Activated CD4-positive, alpha-beta memory T cell treated with anti-CD3 and anti-CD28 coated beads for 36 hours (primary cell): Measurements from ENCODE around the gene ISG20L2. TPM values are rescaled to one million over a fixed set of nuclear protein-coding genes. Genes with fewer than 3 reads are reported as not detected.
A peak's percentile ranks its signal among the peaks of the same experiment; 100 is the strongest.

Source experiments
- CTCF ChIA-PET: fragments of 350-600 bp; sonication (Branson Sonifier 250); formaldehyde crosslinking; loops from one replicate; lab custom pipeline; 2021; ENCODE audit warnings: antibody characterized with exemption, inconsistent platforms; lab: Charles Lee
- POLR2A ChIA-PET: fragments of 350-600 bp; sonication (Branson Sonifier 250); formaldehyde crosslinking; loops from one replicate; lab custom pipeline; 2021; ENCODE audit warnings: antibody characterized with exemption; lab: Charles Lee
- DNase-seq: peaks from one replicate; pipeline ENCODE4 v3.0.0-alpha.2; 2020
- H3K27ac Mint-ChIP-seq: one replicate; pipeline ENCODE4 v1.8.0; 2021; ENCODE audit warnings: mixed read lengths
- H3K27me3 Mint-ChIP-seq: one replicate; pipeline ENCODE4 v1.8.0; 2021; ENCODE audit warnings: mixed read lengths
- H3K36me3 Mint-ChIP-seq: one replicate; pipeline ENCODE4 v1.8.0; 2021; ENCODE audit warnings: mixed read lengths
- H3K4me1 Mint-ChIP-seq: one replicate; pipeline ENCODE4 v1.8.0; 2021; ENCODE audit warnings: low read depth, mixed read lengths
- H3K4me3 Mint-ChIP-seq: one replicate; pipeline ENCODE4 v1.8.0; 2021; ENCODE audit warnings: mild to moderate bottlenecking, mixed read lengths
- H3K9me3 Mint-ChIP-seq: one replicate; pipeline ENCODE4 v1.8.0; 2021; ENCODE audit warnings: mixed read lengths
- intact Hi-C: fragments of 100-400 bp; cut with micrococcal nuclease; formaldehyde crosslinking; loops from one replicate; pipeline ENCODE4 v1.15.1; 2023
- total RNA-seq, 2 experiments: library from RNA; stranded (reverse); gene quantifications; one replicate each; pipeline ENCODE4 v1.2.3, GENCODE V29; 2021

Gene ISG20L2
- total RNA-seq, 2 experiments from 2014 or later, result 35.6 to 36.8 TPM

DNA sequence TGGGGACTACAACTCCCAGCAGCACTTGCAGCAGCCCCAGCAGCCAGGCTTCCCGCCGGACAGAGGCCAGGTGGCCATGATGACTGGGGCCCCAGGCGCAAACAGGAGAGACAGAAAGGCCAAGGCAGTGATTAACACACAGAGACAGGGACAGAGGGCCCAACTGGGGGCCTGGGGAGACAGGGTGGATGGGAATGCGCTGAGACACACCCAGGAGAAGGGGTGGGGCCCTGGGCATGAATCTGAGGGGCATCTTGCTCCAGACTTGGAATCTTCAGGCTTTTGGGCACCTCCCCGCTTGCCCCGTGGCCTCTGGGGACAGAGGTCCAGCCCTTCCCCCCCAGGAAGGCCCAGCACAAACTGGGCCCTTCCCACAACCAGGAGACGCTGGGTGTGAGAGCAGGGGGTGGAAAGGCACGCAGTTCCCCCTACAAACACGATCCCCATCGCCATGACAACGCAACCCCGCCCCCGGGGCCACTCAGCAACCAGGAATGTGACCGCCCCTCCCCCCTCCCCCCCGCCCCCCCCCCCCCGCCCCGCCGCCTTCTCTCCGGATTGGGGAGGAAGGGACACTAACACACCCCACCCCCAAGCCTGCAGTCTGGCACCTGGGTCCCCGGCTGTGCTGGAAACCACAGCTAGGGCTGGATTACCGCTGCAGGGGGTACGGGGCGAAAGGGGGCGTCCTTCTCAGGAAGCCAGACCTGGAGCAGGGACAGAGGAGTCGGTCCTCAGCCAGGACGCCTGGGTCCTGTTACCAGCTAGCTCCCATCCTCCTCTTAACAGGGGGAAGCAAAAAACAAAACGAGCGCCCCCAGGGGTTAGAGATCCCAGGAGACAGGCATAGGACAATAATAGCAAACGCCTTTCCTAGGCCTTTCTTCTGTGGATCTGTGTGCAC, 18.4 kb upstream of the ISG20L2 start:
- Mint-ChIP-seq H3K27ac (peak overlapping the region; percentile 94), H3K4me3 (peak overlapping the region; percentile 93), H3K9me3 (no peaks in the 10 kb centered on the region), H3K4me1 (peaks cover 63% of the 10 kb centered on the region), H3K27me3 (no peaks in the 10 kb centered on the region), H3K36me3 (peaks cover 66% of the 10 kb centered on the region)
- ChIA-PET POLR2A (interaction anchor here (0.7 to 1.0 kb wide), 2 partner anchors 19 to 242 kb away, joined by 3 to 6 read pairs; partner anchors contain the start of genes ISG20L2 and METTL25B), CTCF (interaction anchor here (1.1 to 2.3 kb wide), 3 partner anchors 21 to 113 kb away, joined by 3 to 17 read pairs (median 16); no protein-coding TSS in a partner anchor)
- peak; percentile 76 for DNase-seq
- intact Hi-C loops, result no loop called here

DNA sequence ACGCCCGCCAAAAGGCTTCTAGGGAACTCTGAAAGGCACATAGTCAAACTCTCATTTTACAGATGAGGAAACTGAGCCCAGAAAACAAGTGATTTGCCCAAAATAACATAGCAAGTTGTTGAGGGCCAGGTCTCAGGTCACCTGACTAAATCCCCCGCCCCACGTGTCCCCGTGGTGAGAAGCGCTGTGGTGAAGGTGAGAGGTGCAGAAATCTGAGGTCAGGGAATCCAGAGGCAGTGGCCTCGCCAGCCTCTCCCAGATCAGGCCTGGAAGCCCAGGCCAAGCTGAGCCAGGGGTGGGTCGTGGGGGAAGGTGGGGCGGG, 17.8 kb upstream of the ISG20L2 start:
- peak overlapping the region; percentile 30 for H3K4me3 Mint-ChIP-seq
- DNase-seq, result no peak
- no peaks in the 10 kb centered on the region for H3K9me3 Mint-ChIP-seq
- CTCF ChIA-PET, result interaction anchor here (1.1 to 2.3 kb wide), 2 partner anchors 20 to 113 kb away, joined by 3 to 16 read pairs; no protein-coding TSS in a partner anchor
- intact Hi-C loops, result no loop called here
- H3K27ac Mint-ChIP-seq, result peak overlapping the region; percentile 94
- H3K4me1 Mint-ChIP-seq, result peaks cover 68% of the 10 kb centered on the region
- H3K27me3 Mint-ChIP-seq, result no peaks in the 10 kb centered on the region
- POLR2A ChIA-PET, result no interaction called here
- H3K36me3 Mint-ChIP-seq, result peaks cover 70% of the 10 kb centered on the region

DNA sequence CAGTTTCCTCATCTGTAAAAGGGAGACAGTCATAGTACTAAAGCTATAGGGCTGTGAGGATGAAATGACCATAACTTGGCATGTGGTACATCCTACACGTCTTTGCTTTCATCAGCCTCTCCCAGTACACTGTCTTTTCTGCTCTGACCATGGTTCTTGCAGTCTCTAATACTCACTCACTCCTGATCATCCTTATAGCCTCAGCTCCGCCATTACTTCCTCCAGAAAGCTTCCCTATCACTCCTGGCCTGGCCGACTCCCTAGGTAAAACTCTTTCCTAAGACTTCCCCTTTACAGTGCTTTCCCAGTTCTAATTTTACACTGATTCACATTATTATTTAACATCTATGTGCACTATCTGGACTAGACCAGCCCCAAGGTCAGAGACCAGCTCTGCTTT, 17.3 kb upstream of the ISG20L2 start:
- CTCF ChIA-PET, result interaction anchor here (1.1 to 2.3 kb wide), 2 partner anchors 20 to 114 kb away, joined by 3 to 16 read pairs; no protein-coding TSS in a partner anchor

DNA sequence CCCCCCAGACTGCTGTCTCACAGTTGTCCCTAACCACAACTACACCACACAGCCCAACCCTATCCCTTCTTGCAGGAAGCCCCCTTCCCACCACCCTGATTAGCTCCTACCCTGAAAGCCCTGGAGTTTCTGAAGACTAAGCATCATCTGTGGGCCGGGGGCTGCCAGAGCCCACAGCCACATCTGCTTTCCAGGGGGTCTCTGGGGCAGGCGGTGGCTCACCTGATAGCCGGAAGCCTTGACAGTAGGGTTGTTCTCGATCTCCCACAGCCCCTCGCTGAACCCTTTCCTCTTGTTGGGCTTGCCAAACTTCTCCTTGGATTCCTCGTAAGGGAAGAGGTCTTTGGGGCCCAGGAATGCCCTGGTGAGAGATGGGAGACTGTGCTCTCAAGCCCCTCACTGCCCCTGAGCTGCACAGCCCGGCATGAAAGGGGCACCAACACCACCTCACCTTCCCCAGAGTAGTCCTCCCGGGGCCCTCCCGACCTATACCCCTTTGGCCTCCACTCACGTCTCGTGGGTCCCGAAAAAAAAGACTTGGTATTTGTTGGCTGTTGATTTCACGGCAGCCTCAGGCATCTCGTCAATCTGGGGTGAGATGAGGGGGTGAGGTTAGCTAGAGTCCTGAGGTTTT, 16.3 kb upstream of the ISG20L2 start:
- ChIA-PET CTCF (interaction anchor here (2.3 kb wide), 1 partner anchor 19 kb away, joined by 16 read pairs; no protein-coding TSS in a partner anchor), POLR2A (no interaction called here)
- H3K9me3 Mint-ChIP-seq, result no peaks in the 10 kb centered on the region
- peak overlapping the region; percentile 94 for H3K27ac Mint-ChIP-seq
- no peaks in the 10 kb centered on the region for H3K27me3 Mint-ChIP-seq
- H3K36me3 Mint-ChIP-seq, result peaks cover 69% of the 10 kb centered on the region
- intact Hi-C loops, result loop anchor here (5.0 kb wide), 3 partner anchors 72 to 888 kb away; partner anchors contain the start of genes GON4L, SH2D2A, SMG5 and SYT11
- no peak for DNase-seq
- no peak overlapping the region for H3K4me3 Mint-ChIP-seq
- H3K4me1 Mint-ChIP-seq, result peaks cover 70% of the 10 kb centered on the region

More for the DNA sequence above, 17.3 kb upstream of the ISG20L2 start:
- H3K4me1 Mint-ChIP-seq, result peaks cover 70% of the 10 kb centered on the region
- no peaks in the 10 kb centered on the region for H3K9me3 Mint-ChIP-seq
- peak overlapping the region; percentile 94 for H3K27ac Mint-ChIP-seq
- H3K4me3 Mint-ChIP-seq, result peak overlapping the region; percentile 30
- H3K27me3 Mint-ChIP-seq, result no peaks in the 10 kb centered on the region
- DNase-seq, result no peak
- intact Hi-C loops, result no loop called here
- H3K36me3 Mint-ChIP-seq, result peaks cover 73% of the 10 kb centered on the region
- POLR2A ChIA-PET, result no interaction called here

DNA sequence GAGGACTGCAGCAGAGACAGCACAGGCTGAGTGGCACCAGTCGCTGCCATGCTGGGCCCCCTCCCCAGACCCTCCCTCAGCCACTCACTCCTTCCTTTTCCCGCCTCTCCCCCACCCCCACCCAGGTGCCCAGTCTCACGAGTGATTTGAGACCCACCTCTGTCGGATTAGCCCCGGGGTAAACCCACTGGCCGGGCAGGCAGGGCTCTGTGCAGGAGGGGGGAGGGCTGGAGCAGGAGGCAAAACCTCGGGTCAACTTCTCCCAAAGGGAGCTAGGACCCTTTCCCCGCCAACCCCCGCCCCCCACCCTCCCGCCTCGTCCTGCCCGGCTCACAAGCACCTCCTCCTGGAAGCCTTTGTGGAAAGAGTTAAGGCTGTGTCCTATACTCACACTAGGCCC, 15.8 kb upstream of the ISG20L2 start:
- Mint-ChIP-seq H3K4me3 (no peak overlapping the region), H3K27me3 (no peaks in the 10 kb centered on the region), H3K4me1 (peaks cover 71% of the 10 kb centered on the region), H3K36me3 (peaks cover 63% of the 10 kb centered on the region), H3K9me3 (no peaks in the 10 kb centered on the region), H3K27ac (peak overlapping the region; percentile 95)
- no peak for DNase-seq
- intact Hi-C loops, result loop anchor here (5.0 kb wide), 3 partner anchors 73 to 887 kb away; partner anchors contain the start of genes GON4L, SH2D2A, SMG5 and SYT11
- ChIA-PET CTCF (interaction anchor here (2.3 to 6.1 kb wide), 1 partner anchor 18 kb away, joined by 16 to 64 read pairs; no protein-coding TSS in a partner anchor), POLR2A (no interaction called here)

DNA sequence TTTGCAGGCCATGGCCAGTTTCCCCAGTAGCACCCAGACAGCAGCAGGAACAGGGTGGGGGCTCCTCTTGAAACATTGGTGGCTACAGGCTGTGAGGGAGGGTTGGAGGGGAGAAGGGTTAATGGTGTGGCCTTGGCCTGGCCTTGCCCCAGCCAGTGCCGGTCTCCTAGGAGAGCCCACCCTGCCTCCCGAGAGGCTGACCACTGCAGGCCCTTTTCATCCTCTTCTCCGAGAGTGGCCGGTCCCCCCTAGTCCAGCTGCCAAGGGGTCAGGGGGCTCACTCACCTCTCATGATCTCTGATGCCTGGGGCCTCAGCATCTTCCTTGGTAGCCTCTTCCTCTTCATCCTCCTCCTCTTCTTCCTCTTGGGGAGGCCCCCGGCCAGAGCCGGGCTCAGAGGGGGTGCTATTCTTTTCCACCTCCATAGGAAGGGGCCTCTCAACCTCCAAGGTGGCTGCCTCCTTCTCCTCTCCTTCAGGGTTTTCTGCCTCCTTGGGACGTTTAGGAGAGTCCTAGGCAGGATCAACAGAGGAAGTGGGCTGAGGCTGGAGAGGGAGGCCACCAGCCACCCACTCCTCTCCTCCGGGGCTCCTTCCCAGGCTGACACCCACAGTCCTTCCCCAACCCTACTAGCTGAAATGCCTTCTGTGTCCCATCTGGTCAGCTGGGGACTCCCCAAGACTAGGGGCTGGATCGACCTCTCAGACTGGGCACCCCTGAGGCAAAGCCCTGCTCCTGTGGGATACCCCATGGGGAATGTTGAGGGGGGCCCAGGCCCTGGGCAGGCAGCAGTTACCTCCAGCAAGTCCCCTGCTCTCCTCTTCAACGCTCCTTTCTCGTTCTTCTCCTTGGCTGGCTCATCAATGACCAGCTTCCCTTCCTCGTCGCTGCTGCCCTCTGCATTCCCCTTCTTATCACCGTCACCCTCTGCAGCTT, 15.1 kb upstream of the ISG20L2 start:
- intact Hi-C loops, result loop anchor here (5.0 kb wide), 3 partner anchors 74 to 886 kb away; partner anchors contain the start of genes GON4L, SH2D2A, SMG5 and SYT11
- Mint-ChIP-seq H3K36me3 (peaks cover 61% of the 10 kb centered on the region), H3K4me1 (peaks cover 70% of the 10 kb centered on the region), H3K4me3 (no peak overlapping the region), H3K27ac (peak overlapping the region; percentile 95), H3K27me3 (no peaks in the 10 kb centered on the region), H3K9me3 (no peaks in the 10 kb centered on the region)
- POLR2A ChIA-PET, result interaction anchor here (1.0 to 4.9 kb wide), 2 partner anchors 15 to 24 kb away, joined by 4 to 90 read pairs; partner anchors contain the start of genes ISG20L2, METTL25B and PRCC
- CTCF ChIA-PET, result interaction anchor here (2.0 to 6.1 kb wide), 2 partner anchors 8 to 17 kb away, joined by 11 to 64 read pairs; partner anchors contain the start of gene HDGF
- DNase-seq, result no peak

DNA sequence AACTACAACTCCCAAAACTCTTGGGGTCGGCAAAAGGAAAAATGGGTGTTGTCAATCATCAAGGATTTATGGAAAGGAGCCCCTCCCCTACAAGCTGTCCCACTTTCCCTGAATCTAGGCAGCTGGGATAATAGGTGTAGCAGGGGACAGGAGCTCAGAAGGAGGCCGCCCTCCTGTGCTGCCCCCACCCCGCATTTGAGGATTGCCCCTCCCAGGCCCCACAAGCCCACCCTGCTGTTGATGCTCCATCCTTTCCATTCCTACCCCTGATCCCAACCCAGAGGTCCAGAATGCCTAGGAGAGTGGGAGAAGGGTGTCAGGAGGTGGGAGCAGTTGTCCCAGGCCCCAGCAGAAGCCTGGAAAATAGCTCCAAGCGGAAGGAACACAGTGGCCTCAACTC, 14.2 kb upstream of the ISG20L2 start:
- Mint-ChIP-seq H3K27me3 (no peaks in the 10 kb centered on the region), H3K9me3 (no peaks in the 10 kb centered on the region), H3K4me1 (peaks cover 63% of the 10 kb centered on the region), H3K27ac (peak overlapping the region; percentile 95), H3K4me3 (no peak overlapping the region), H3K36me3 (peaks cover 53% of the 10 kb centered on the region)
- intact Hi-C loops, result loop anchor here (5.0 kb wide), 3 partner anchors 74 to 886 kb away; partner anchors contain the start of genes GON4L, SH2D2A, SMG5 and SYT11
- DNase-seq, result no peak
- CTCF ChIA-PET, result interaction anchor here (2.0 to 6.1 kb wide), 3 partner anchors 9 to 53 kb away, joined by 11 to 64 read pairs (median 11); partner anchors contain the start of gene HDGF
- POLR2A ChIA-PET, result interaction anchor here (1.0 to 4.9 kb wide), 3 partner anchors 9 to 24 kb away, joined by 4 to 90 read pairs (median 48); partner anchors contain the start of genes HDGF, ISG20L2, METTL25B and PRCC

DNA sequence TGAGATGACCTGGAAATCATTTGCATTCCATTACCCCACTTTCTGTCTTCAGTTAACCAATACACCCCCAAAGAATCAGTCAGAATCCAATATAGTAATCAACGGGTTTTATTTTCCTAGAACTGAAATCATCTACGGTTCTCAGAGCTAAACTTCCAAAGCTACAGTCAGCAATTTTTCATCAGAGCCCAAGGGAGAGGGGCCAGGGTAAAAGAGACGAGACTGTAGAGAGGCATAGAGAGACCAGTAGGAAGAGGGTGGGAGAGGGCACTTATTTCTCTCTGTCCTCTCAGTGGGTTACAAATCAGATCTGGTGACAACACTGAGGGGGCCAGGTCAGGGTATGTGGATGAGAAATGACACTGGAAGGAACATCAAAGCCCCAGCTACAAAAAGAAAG, 13.5 kb upstream of the ISG20L2 start:
- DNase-seq, result peak; percentile 66
- Mint-ChIP-seq H3K9me3 (no peaks in the 10 kb centered on the region), H3K36me3 (peaks cover 52% of the 10 kb centered on the region), H3K4me3 (peak overlapping the region; percentile 89), H3K4me1 (peaks cover 57% of the 10 kb centered on the region), H3K27ac (peak overlapping the region; percentile 95), H3K27me3 (no peaks in the 10 kb centered on the region)
- CTCF ChIA-PET, result interaction anchor here (0.6 to 6.1 kb wide), 8 partner anchors 10 to 97 kb away, joined by 3 to 64 read pairs (median 6); partner anchors contain the start of genes HDGF, ISG20L2 and METTL25B
- intact Hi-C loops, result loop anchor here (5.0 kb wide), 3 partner anchors 75 to 885 kb away; partner anchors contain the start of genes GON4L, SH2D2A, SMG5 and SYT11
- POLR2A ChIA-PET, result interaction anchor here (1.8 to 4.9 kb wide), 3 partner anchors 8 to 13 kb away, joined by 11 to 90 read pairs (median 48); partner anchors contain the start of genes HDGF, ISG20L2 and METTL25B

DNA sequence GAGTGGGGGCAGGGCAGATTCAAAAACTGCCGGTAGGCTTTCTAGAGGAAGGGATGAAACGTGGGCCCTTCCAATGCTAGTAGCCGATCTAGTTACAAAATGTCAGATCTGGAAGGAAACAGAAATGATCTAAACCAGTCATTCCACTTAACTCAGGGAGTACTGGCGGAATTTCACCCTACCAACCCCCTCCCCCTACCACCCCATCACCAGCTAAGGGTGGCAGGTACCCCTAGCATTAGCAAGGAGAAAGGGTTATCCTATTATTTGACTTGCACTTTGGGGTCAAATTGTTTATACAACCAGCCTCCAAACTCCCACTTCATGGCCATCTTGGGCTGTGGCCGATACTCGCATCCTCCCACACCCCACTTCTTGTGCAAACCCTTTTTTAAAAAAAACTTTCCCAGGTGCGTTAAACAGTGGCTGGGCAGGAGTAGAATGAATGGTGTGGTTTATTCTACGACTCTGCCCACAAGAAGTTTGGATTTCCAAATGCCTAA, 13.0 kb upstream of the ISG20L2 start:
- Mint-ChIP-seq H3K27ac (peak overlapping the region; percentile 95), H3K4me1 (peaks cover 53% of the 10 kb centered on the region), H3K36me3 (peaks cover 50% of the 10 kb centered on the region), H3K4me3 (peak overlapping the region; percentile 89), H3K27me3 (no peaks in the 10 kb centered on the region), H3K9me3 (no peaks in the 10 kb centered on the region)
- intact Hi-C loops, result loop anchor here (1.0 to 5.0 kb wide), 8 partner anchors 10 to 884 kb away; partner anchors contain the start of genes GON4L, HDGF, ISG20L2 and METTL25B
- POLR2A ChIA-PET, result interaction anchor here (0.7 to 4.9 kb wide), 8 partner anchors 8 to 284 kb away, joined by 3 to 90 read pairs (median 8); partner anchors contain the start of genes HDGF, ISG20L2, METTL25B and PRCC
- peak; percentile 73 for DNase-seq
- CTCF ChIA-PET, result interaction anchor here (0.8 to 6.1 kb wide), 14 partner anchors 10 to 97 kb away, joined by 3 to 64 read pairs (median 4); partner anchors contain the start of genes CRABP2, HDGF, ISG20L2 and METTL25B
